ENCODE measurements around the gene PCDHA4.

- TF ChIP-seq CTCF (IDR thresholded peaks at IDR 0.05) (no peak), POLR2A (IDR thresholded peaks at IDR 0.05) (no peak)
These were observed 42.5 kb upstream of the PCDHA4 start for GRCh38 chr5:140764177-140764973.

All from prostate gland (tissue), 2 donors.